ENCODE measurements around the gene PTPN4.

DNA sequence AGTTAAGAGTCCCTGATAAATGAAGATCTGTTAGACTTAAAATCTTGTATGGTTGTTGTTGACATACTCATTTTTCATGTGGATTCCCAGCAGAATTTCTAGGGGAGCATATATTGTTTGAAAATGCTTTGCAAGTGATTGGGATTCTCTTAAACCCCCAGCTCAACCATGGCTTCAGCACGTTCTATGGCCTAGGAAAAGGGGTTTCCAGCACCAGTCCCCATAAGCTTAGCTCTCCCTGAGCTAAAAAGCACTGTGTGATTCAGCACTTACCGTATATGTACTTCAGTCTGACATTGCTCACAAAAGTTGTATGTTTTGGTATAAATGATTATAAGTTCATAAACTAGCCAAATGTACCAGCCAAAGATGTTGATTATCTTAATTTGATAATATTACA lies 173.1 kb downstream of the PTPN4 start:
- TF ChIP-seq POLR2A (IDR thresholded peaks at IDR 0.05; ENCODE audit: insufficient read depth in 1 of 2, low read depth in 2 of 2, low read length in 2 of 2), result no peak
- TF ChIP-seq ATF7 (IDR thresholded peaks at IDR 0.05), result no peak
- no peak for TF ChIP-seq ATF7 (CRISPR knock-in tag; IDR thresholded peaks at IDR 0.05)
- TF ChIP-seq GPBP1L1 (CRISPR knock-in tag; IDR thresholded peaks at IDR 0.05), result no peak
- TF ChIP-seq MTA1 (CRISPR knock-in tag; IDR thresholded peaks at IDR 0.05; ENCODE audit: borderline replicate concordance), result no peak
- no peak for TF ChIP-seq ZNF253 (CRISPR knock-in tag; IDR thresholded peaks at IDR 0.05; ENCODE audit: borderline replicate concordance)
- TF ChIP-seq ZBTB14 (CRISPR knock-in tag; IDR thresholded peaks at IDR 0.05), result no peak

Measured in HepG2 (cell line).